Testis (tissue), 3 donors: ENCODE measurements around the gene ZPR1. TPM values are rescaled to one million over a fixed set of nuclear protein-coding genes. Genes with fewer than 3 reads are reported as not detected.

ENCODE experiments used
- DNase-seq: peaks from one replicate; pipeline ENCODE4 v3.0.0-alpha.2; 2019
- H3K27ac ChIP-seq, 2 donors: fragments of 200-600 bp; sonication (generic); one replicate each; pipeline ENCODE4 v1.5.1; 2019
- H3K27me3 ChIP-seq: fragments of 200-600 bp; sonication (generic); one replicate; pipeline ENCODE4 v1.5.1; 2019
- H3K36me3 ChIP-seq: fragments of 200-600 bp; sonication (generic); one replicate; pipeline ENCODE4 v1.5.1; 2017; ENCODE audit warnings: low read depth; ENCODE audit errors: missing control alignments
- H3K4me1 ChIP-seq: fragments of 200-600 bp; sonication (generic); one replicate; pipeline ENCODE4 v1.5.1; 2019
- H3K4me3 ChIP-seq, 2 donors: fragments of 200-600 bp; sonication (generic); one replicate each; pipeline ENCODE4 v1.5.1; 2017 to 2019
- H3K9me3 ChIP-seq: fragments of 200-600 bp; sonication (generic); one replicate; pipeline ENCODE4 v1.5.1; 2017
- POLR2A ChIP-seq: fragments of 450-650 bp; IDR thresholded peaks from one replicate; pipeline ENCODE4 v1.6.1; 2017; ENCODE audit warnings: antibody characterized with exemption, mild to moderate bottlenecking, moderate library complexity
- WGBS, 2 donors: methylation state at CpG; one replicate each; pipeline ENCODE4 v1.1.5; 2018; 5-methylcytosine and 5-hydroxymethylcytosine counted together
- intact Hi-C: fragments of 100-400 bp; cut with DNase I; formaldehyde crosslinking; loops from one replicate; pipeline ENCODE4 v1.15.1; 2023; ENCODE audit warnings: low total_unique reads
- polyA plus RNA-seq: library from polyadenylated mRNA; stranded (reverse); fragments of 350-450 nt; fragmentation: Illumina TruSeq; extraction: RNeasy Lipid Tissue Mini Kit (QIAGEN cat#74804); gene quantifications from one replicate; pipeline ENCODE4 v1.2.3, GENCODE V29; 2014; ENCODE audit warnings: low read depth, low replicate concordance; ENCODE audit not compliant: insufficient read depth
- total RNA-seq, 2 donors: library from RNA; depleted of rRNA; stranded (reverse); fragments of >200 nt; gene quantifications; one replicate each; pipeline ENCODE4 v1.2.3, GENCODE V29; 2016
- TF ChIP-seq, protein P1 (sequence below), 3 experiments: fragments of 450-650 bp in 2 of 3; fragments of 200-600 bp in 1 of 3; sonication (generic) in 1 of 3; IDR thresholded peaks; one replicate each; pipeline ENCODE4 v1.5.1; 2016 to 2019; ENCODE audit warnings: antibody characterized with exemption in 3 of 3, mild to moderate bottlenecking in 2 of 3, moderate library complexity in 1 of 3

The ZPR1 gene
- total and polyA plus RNA-seq, 3 donors from 2014 or later: 44.4 to 138 (median 68.0) TPM

DNA sequence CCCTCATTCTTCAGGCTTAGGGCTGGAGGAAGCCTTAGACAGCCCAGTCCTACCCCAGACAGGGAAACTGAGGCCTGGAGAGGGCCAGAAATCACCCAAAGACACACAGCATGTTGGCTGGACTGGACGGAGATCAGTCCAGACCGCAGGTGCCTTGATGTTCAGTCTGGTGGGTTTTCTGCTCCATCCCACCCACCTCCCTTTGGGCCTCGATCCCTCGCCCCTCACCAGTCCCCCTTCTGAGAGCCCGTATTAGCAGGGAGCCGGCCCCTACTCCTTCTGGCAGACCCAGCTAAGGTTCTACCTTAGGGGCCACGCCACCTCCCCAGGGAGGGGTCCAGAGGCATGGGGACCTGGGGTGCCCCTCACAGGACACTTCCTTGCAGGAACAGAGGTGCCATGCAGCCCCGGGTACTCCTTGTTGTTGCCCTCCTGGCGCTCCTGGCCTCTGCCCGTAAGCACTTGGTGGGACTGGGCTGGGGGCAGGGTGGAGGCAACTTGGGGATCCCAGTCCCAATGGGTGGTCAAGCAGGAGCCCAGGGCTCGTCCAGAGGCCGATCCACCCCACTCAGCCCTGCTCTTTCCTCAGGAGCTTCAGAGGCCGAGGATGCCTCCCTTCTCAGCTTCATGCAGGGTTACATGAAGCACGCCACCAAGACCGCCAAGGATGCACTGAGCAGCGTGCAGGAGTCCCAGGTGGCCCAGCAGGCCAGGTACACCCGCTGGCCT, 42.5 kb upstream of the ZPR1 start:
- no peak overlapping the region for H3K27ac ChIP-seq
- intact Hi-C loops: no loop called here

DNA sequence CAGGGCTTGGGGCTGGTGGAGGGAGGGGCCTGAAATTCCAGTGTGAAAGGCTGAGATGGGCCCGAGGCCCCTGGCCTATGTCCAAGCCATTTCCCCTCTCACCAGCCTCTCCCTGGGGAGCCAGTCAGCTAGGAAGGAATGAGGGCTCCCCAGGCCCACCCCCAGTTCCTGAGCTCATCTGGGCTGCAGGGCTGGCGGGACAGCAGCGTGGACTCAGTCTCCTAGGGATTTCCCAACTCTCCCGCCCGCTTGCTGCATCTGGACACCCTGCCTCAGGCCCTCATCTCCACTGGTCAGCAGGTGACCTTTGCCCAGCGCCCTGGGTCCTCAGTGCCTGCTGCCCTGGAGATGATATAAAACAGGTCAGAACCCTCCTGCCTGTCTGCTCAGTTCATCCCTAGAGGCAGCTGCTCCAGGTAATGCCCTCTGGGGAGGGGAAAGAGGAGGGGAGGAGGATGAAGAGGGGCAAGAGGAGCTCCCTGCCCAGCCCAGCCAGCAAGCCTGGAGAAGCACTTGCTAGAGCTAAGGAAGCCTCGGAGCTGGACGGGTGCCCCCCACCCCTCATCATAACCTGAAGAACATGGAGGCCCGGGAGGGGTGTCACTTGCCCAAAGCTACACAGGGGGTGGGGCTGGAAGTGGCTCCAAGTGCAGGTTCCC, 41.8 kb upstream of the ZPR1 start, which contains the start of gene APOC3:
TSS of gene APOC3 (plus strand) at position 383 of the 659 bp plus-strand sequence. CDS start 676 bp downstream, outside the sequence.
- no peak within 1 kb of the TSS for H3K4me3 ChIP-seq
- intact Hi-C loops: no loop called here
- DNase-seq: no peak
- no peaks in the 10 kb centered on the region for H3K9me3 ChIP-seq
- TF ChIP-seq, protein P1, sequence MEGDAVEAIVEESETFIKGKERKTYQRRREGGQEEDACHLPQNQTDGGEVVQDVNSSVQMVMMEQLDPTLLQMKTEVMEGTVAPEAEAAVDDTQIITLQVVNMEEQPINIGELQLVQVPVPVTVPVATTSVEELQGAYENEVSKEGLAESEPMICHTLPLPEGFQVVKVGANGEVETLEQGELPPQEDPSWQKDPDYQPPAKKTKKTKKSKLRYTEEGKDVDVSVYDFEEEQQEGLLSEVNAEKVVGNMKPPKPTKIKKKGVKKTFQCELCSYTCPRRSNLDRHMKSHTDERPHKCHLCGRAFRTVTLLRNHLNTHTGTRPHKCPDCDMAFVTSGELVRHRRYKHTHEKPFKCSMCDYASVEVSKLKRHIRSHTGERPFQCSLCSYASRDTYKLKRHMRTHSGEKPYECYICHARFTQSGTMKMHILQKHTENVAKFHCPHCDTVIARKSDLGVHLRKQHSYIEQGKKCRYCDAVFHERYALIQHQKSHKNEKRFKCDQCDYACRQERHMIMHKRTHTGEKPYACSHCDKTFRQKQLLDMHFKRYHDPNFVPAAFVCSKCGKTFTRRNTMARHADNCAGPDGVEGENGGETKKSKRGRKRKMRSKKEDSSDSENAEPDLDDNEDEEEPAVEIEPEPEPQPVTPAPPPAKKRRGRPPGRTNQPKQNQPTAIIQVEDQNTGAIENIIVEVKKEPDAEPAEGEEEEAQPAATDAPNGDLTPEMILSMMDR (IDR thresholded peaks at IDR 0.05): no peak
- TF ChIP-seq POLR2A: no peak
- H3K27ac ChIP-seq: no peak within 1 kb of the TSS
- no peaks in the 10 kb centered on the region for H3K27me3 ChIP-seq
- H3K4me1 ChIP-seq: no peaks in the 10 kb centered on the region
- 86 to 95% methylated on average over 7 to 9 of the region's 9 CpGs for WGBS, 2 donors
- no peaks in the 10 kb centered on the region for H3K36me3 ChIP-seq

More for the DNA sequence above, 42.5 kb upstream of the ZPR1 start:
- no peak for DNase-seq
- Histone ChIP-seq H3K9me3 (no peaks in the 10 kb centered on the region), H3K36me3 (no peaks in the 10 kb centered on the region), H3K27me3 (no peaks in the 10 kb centered on the region), H3K4me3 (no peak overlapping the region), H3K4me1 (peaks cover 6% of the 10 kb centered on the region)
- 98% methylated on average over 13 to 17 of the region's 17 CpGs for WGBS, 2 donors
- TF ChIP-seq, protein P1 (IDR thresholded peaks at IDR 0.05): no peak
- no peak for TF ChIP-seq POLR2A

DNA sequence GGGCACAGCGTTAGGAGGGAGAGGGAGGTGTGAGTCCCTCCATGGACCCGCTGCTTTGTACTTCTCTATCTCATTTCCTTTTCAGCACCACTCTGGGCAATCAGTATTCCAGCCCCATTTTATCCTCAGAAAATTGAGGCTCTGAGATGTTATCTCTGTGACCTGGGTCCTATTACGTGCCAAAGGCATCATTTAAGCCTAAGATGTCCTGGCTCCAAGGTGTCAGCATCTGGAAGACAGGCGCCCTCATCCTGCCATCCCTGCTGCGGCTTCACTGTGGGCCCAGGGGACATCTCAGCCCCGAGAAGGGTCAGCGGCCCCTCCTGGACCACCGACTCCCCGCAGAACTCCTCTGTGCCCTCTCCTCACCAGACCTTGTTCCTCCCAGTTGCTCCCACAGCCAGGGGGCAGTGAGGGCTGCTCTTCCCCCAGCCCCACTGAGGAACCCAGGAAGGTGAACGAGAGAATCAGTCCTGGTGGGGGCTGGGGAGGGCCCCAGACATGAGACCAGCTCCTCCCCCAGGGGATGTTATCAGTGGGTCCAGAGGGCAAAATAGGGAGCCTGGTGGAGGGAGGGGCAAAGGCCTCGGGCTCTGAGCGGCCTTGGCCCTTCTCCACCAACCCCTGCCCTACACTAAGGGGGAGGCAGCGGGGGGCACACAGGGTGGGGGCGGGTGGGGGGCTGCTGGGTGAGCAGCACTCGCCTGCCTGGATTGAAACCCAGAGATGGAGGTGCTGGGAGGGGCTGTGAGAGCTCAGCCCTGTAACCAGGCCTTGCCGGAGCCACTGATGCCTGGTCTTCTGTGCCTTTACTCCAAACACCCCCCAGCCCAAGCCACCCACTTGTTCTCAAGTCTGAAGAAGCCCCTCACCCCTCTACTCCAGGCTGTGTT, 41.1 kb upstream of the ZPR1 start:
- no peak for DNase-seq
- 72 to 76% methylated on average over 9 to 16 of the region's 16 CpGs for WGBS, 2 donors
- Histone ChIP-seq H3K4me3 (no peak overlapping the region), H3K36me3 (no peaks in the 10 kb centered on the region), H3K4me1 (no peaks in the 10 kb centered on the region), H3K9me3 (no peaks in the 10 kb centered on the region), H3K27ac (no peak overlapping the region), H3K27me3 (no peaks in the 10 kb centered on the region)
- TF ChIP-seq POLR2A: no peak
- TF ChIP-seq, protein P1 (IDR thresholded peaks at IDR 0.05): no peak
- intact Hi-C loops: no loop called here

DNA sequence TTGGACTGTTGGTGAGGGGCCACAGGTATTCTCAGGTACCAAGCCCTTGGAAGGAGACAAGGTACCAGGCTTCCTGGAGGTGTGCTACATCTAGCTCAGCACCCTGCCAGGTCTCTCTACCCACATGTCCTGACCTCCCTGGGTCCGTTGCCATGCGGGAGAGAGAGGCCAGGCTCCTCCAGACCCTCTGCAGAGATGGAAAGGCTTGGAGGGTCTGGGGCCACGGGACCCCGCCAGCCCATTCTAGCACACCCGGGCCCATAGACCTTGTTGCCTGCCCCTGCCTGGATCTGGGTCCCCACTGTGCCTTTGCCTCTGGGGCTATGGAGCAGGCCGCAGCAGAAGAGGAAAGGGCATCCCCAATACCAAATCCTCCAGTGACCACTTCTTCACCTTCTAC, 39.6 kb upstream of the ZPR1 start:
- Histone ChIP-seq H3K4me1 (no peaks in the 10 kb centered on the region), H3K27me3 (no peaks in the 10 kb centered on the region), H3K27ac (no peak overlapping the region), H3K9me3 (no peaks in the 10 kb centered on the region), H3K4me3 (no peak overlapping the region), H3K36me3 (no peaks in the 10 kb centered on the region)
- TF ChIP-seq, protein P1 (IDR thresholded peaks at IDR 0.05): no peak
- TF ChIP-seq POLR2A: no peak
- intact Hi-C loops: no loop called here
- DNase-seq: no peak
- WGBS, 2 donors: 98% methylated on average over 6 of the region's 6 CpGs; no CpG with 5 or more reads in 1 of the 2 donors
